Measurements from ENCODE around the gene CFAP65.
A peak's percentile ranks its signal among the peaks of the same experiment; 100 is the strongest.

DNA sequence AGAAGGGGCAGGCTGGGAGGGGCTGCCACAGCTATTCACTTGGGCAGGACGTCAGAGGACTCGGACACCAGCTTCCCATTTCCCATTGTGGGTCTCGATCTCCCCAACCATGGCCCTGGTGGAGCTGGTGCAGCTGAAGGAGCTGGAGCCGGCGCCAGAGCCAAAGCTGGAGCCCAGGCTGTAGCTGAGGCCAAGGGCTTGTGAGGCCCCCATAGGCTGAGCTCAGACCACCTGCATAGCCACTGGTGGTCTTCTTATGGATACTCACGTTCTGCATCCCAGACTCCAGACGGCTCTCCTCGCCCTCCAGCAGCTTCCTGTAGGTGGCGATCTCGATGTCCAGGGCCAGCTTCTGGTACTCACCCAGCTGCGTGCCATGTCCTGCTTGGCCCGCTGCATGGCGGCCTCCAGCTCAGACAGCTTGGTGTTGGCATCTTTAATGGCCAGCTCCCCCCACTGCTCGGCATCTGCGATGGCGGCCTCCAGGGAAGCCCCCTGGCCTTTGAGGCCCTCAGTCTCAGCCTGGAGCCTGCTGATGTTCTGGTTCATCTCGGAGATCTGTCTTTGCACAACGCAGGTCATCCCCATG, 87.9 kb downstream of the CFAP65 start:
- TF ChIP-seq, protein P1, sequence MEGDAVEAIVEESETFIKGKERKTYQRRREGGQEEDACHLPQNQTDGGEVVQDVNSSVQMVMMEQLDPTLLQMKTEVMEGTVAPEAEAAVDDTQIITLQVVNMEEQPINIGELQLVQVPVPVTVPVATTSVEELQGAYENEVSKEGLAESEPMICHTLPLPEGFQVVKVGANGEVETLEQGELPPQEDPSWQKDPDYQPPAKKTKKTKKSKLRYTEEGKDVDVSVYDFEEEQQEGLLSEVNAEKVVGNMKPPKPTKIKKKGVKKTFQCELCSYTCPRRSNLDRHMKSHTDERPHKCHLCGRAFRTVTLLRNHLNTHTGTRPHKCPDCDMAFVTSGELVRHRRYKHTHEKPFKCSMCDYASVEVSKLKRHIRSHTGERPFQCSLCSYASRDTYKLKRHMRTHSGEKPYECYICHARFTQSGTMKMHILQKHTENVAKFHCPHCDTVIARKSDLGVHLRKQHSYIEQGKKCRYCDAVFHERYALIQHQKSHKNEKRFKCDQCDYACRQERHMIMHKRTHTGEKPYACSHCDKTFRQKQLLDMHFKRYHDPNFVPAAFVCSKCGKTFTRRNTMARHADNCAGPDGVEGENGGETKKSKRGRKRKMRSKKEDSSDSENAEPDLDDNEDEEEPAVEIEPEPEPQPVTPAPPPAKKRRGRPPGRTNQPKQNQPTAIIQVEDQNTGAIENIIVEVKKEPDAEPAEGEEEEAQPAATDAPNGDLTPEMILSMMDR (IDR thresholded peaks at IDR 0.05 in 8 of 11, conservative IDR thresholded peaks at IDR 0.05 in 3 of 11): peak in 1 of 11 experiments; percentile 6
- TF ChIP-seq POLR2A (IDR thresholded peaks at IDR 0.05): no peak

All from spleen (tissue), 7 donors.